Tibial nerve (tissue), 4 donors: ENCODE results near the gene PES1. TPM values are rescaled to one million over a fixed set of nuclear protein-coding genes. Genes with fewer than 3 reads are reported as not detected.
"Not testable (repeated sequence)": the region's sequence is repeated elsewhere in the genome, so short reads cannot be mapped to it uniquely, and the experiment has no call there.

ENCODE experiments used
- DNase-seq, 2 donors: peaks; one replicate each; pipeline ENCODE4 v3.0.0-alpha.2; 2019; ENCODE audit warnings: low spot score in 2 of 2
- H3K27ac ChIP-seq, 4 donors: fragments of 200-600 bp; sonication (generic) in 3 of 4; one replicate each; pipeline ENCODE4 v1.5.1; 2017 to 2019; ENCODE audit warnings: mild to moderate bottlenecking in 1 of 4
- H3K27me3 ChIP-seq, 2 donors: fragments of 200-600 bp; sonication (generic) in 1 of 2; one replicate each; pipeline versions ENCODE4 v1.5.1 to v1.6.0; 2017 to 2019
- H3K36me3 ChIP-seq, 3 donors: fragments of 200-600 bp; sonication (generic); one replicate each; pipeline ENCODE4 v1.5.1; 2018 to 2019
- H3K4me1 ChIP-seq, 4 donors: fragments of 200-600 bp; sonication (generic) in 3 of 4; one replicate each; pipeline ENCODE4 v1.5.1; 2017 to 2019
- H3K4me3 ChIP-seq, 4 donors: fragments of 200-600 bp; sonication (generic) in 3 of 4; one replicate each; pipeline ENCODE4 v1.5.1; 2017 to 2019; ENCODE audit warnings: mild to moderate bottlenecking in 1 of 4, moderate library complexity in 1 of 4
- H3K9me3 ChIP-seq, 4 donors: fragments of 200-600 bp; sonication (generic) in 3 of 4; one replicate each; pipeline ENCODE4 v1.5.1; 2017 to 2019
- EP300 ChIP-seq, 2 donors: sonication (generic); formaldehyde crosslinking; IDR thresholded peaks; one replicate each; pipeline ENCODE4 v1.6.1; 2017; ENCODE audit warnings: antibody characterized with exemption in 2 of 2, mild to moderate bottlenecking in 1 of 2
- POLR2A ChIP-seq, 2 donors: fragments of 450-650 bp; IDR thresholded peaks; one replicate each; pipeline ENCODE4 v1.6.1; 2017; ENCODE audit warnings: antibody characterized with exemption in 2 of 2, mild to moderate bottlenecking in 2 of 2, moderate library complexity in 2 of 2
- WGBS, 2 donors: methylation state at CpG; one replicate each; pipeline ENCODE4 v1.1.5; 2018; 5-methylcytosine and 5-hydroxymethylcytosine counted together
- total RNA-seq, 4 donors: library from RNA; depleted of rRNA; stranded (reverse); fragments of >200 nt; gene quantifications; one replicate each; pipeline ENCODE4 v1.1.0, GENCODE V29; 2016
- TF ChIP-seq, protein P1 (sequence below), 5 experiments: fragments of 200-600 bp in 3 of 5; fragments of 450-650 bp in 2 of 5; sonication (generic) in 3 of 5; IDR thresholded peaks; one replicate each; pipeline ENCODE4 v1.5.1; 2016 to 2019; ENCODE audit warnings: antibody characterized with exemption in 5 of 5, mild to moderate bottlenecking in 3 of 5, moderate library complexity in 2 of 5

The PES1 gene
- total RNA-seq, 4 donors from 2014 or later: 53.9 to 74.7 (median 70.3) TPM

DNA sequence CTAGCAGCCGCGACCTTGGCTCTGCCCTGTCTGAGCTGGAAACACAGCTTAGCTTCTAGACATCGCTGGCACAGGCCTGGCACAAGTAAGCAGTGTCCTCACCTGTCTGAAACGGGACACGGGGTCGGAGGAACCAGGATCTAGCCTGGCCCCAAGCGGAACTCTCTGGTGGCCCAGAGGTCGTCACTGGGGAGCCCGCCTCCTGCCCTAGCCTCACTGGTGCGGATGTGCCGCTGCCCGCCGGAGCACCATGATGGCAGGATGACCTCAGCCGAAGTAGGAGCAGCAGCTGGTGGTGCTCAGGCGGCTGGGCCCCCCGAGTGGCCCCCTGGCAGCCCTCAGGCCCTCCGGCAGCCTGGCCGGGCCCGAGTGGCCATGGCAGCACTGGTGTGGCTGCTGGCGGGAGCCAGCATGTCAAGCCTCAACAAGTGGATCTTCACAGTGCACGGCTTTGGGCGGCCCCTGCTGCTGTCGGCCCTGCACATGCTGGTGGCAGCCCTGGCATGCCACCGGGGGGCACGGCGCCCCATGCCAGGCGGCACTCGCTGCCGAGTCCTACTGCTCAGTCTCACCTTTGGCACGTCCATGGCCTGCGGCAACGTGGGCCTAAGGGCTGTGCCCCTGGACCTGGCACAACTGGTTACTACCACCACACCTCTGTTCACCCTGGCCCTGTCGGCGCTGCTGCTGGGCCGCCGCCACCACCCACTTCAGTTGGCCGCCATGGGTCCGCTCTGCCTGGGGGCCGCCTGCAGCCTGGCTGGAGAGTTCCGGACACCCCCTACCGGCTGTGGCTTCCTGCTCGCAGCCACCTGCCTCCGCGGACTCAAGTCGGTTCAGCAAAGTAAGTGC lies 44.7 kb upstream of the PES1 start:
- no peaks in the 10 kb centered on the region for H3K9me3 ChIP-seq
- H3K27me3 ChIP-seq: no peaks in the 10 kb centered on the region
- DNase-seq: no peak
- H3K27ac ChIP-seq: peak overlapping the region; percentile 86 to 97 (median 92)
- H3K4me1 ChIP-seq: peaks cover 0 to 40% (median 28%) of the 10 kb centered on the region in 4 donors
- peak overlapping the region; percentile 52 to 90 (median 58) for H3K4me3 ChIP-seq
- TF ChIP-seq, protein P1, sequence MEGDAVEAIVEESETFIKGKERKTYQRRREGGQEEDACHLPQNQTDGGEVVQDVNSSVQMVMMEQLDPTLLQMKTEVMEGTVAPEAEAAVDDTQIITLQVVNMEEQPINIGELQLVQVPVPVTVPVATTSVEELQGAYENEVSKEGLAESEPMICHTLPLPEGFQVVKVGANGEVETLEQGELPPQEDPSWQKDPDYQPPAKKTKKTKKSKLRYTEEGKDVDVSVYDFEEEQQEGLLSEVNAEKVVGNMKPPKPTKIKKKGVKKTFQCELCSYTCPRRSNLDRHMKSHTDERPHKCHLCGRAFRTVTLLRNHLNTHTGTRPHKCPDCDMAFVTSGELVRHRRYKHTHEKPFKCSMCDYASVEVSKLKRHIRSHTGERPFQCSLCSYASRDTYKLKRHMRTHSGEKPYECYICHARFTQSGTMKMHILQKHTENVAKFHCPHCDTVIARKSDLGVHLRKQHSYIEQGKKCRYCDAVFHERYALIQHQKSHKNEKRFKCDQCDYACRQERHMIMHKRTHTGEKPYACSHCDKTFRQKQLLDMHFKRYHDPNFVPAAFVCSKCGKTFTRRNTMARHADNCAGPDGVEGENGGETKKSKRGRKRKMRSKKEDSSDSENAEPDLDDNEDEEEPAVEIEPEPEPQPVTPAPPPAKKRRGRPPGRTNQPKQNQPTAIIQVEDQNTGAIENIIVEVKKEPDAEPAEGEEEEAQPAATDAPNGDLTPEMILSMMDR (IDR thresholded peaks at IDR 0.05): no peak
- TF ChIP-seq EP300 (IDR thresholded peaks at IDR 0.05) (no peak), POLR2A (IDR thresholded peaks at IDR 0.05) (no peak)
- no peaks in the 10 kb centered on the region for H3K36me3 ChIP-seq
- 48 to 58% methylated on average over 26 to 40 of the region's 45 CpGs for WGBS, 2 donors

DNA sequence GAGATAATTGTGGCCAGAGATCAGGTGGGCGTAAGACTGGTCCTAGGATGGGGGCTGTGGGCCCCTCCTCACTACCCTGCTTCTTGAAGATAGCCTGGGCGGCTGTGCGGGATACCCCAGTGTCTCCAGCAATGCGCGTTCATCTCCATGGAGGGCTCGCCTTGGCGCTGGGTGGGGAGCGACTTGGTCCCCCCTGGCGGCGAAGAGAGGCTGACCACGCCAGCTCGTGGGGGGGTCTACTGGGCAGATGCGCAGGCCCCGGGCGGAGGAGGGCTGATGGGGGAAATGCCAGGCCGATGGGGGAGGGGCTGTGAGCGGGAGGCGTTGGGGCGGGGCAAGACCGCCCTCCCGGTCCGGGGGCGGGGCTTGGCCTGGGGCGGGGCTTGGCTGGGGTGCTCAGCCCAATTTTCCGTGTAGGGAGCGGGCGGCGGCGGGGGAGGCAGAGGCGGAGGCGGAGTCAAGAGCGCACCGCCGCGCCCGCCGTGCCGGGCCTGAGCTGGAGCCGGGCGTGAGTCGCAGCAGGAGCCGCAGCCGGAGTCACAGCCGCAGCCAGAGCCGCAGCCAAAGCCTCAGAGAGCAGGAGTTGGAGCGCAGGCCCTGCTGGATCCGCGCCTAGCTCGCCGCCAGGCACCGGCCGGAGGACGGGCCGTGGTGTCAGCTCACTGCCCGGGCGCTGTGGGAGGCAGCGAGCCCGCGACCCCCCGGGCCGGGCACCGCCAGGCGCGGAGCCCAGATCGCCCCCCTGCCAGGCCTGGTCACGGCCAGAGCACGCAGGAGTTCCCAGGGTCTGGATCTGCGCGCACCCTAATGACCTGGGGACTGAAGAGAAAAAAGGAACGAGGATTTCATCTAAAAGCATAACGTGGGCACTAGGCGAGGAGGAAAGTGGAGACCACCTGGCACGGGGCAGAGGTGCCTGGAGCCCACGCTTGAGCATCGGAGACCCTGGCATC lies 43.8 kb upstream of the PES1 start, which contains the start of gene SLC35E4:
Gene SLC35E4, plus strand, starts transcription at position 509 of the 953 bp plus-strand sequence. CDS start 670 bp downstream, outside the sequence.
- DNase-seq: peak; percentile 93 to 96
- H3K27ac ChIP-seq: peak within 1 kb of the TSS; percentile 86 to 97 (median 92)
- no peaks in the 10 kb centered on the region for H3K27me3 ChIP-seq
- WGBS, 2 donors: 1% methylated on average over 52 to 67 of the region's 75 CpGs
- H3K36me3 ChIP-seq: no peaks in the 10 kb centered on the region
- no peaks in the 10 kb centered on the region for H3K9me3 ChIP-seq
- H3K4me1 ChIP-seq: peaks cover 0 to 40% (median 28%) of the 10 kb centered on the region in 4 donors
- peak within 1 kb of the TSS; percentile 52 to 90 (median 58) for H3K4me3 ChIP-seq
- TF ChIP-seq, protein P1 (IDR thresholded peaks at IDR 0.05): peak in 1 of 5 experiments; percentile 43
- TF ChIP-seq EP300 (IDR thresholded peaks at IDR 0.05): peak in 1 of 2 donors; percentile 49
- peak; percentile 32 to 68 for TF ChIP-seq POLR2A (IDR thresholded peaks at IDR 0.05)

DNA sequence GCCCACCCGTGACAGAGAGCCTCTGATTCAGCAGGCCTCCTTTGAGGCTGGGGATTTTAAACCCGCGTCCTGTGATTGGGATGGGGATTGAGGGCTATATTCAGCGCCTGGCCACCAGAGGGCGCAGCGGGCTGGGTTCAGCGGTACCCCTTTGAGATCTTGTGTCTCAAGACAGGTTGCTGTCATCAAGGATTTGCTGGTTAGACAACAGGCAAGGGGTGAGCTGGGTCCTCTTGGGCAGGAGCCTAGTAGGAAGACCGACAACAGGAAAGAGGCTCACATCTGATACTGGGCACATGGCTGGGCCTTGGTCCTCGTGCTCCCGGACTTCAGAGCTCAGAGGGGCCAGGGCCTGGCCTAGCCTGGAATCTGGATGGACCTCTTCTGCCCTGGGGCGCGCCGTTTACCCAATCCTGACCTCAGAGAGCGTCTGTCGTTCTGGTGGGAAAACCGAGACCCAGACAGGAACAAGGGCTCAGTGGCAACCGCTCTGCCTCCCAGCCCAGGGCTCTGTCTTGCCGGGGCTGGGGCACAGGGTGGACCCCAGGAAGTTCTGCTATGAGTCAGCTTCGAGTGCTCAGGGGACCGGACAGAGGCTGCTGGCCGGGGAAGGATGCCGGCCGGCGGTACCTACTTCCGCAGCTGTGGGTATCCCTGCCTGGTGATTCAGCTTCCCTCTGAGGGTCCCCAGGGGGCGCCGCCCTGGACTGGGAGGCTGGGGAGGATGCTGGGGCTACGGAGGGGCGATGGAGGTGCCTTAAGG lies 42.9 kb upstream of the PES1 start:
- Histone ChIP-seq H3K4me3 (peak overlapping the region; percentile 52 to 90 (median 58)), H3K4me1 (peaks cover 0 to 40% (median 28%) of the 10 kb centered on the region in 4 donors), H3K36me3 (no peaks in the 10 kb centered on the region), H3K27ac (peak overlapping the region; percentile 86 to 97 (median 92)), H3K9me3 (no peaks in the 10 kb centered on the region), H3K27me3 (no peaks in the 10 kb centered on the region)
- peak; percentile 74 to 86 for DNase-seq
- WGBS, 2 donors: 3 to 7% methylated on average over 14 to 22 of the region's 29 CpGs
- TF ChIP-seq EP300 (IDR thresholded peaks at IDR 0.05) (peak in 1 of 2 donors; percentile 40), POLR2A (IDR thresholded peaks at IDR 0.05) (no peak)
- TF ChIP-seq, protein P1 (IDR thresholded peaks at IDR 0.05): peak; percentile 95 to 97 (median 96)

DNA sequence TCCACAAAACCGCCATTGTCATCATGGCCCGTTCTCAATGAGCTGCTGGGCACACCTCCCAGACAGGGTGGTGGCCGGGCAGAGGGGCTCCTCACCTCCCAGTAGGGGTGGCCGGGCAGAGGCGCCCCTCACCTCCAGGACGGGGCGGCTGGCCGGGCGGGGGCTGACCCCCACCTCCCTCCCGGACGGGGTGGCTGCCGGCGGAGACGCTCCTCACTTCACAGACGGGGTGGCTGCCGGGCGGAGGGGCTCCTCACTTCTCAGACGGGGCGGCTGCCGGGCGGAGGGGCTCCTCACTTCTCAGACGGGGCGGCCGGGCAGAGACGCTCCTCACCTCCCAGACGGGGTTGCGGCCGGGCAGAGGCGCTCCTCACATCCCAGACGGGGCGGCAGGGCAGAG lies 39.8 kb upstream of the PES1 start:
- not testable (repeated sequence) for H3K9me3 ChIP-seq, H3K27me3 ChIP-seq, H3K4me3 ChIP-seq, H3K36me3 ChIP-seq, DNase-seq, H3K27ac ChIP-seq
- WGBS, 2 donors: 79 to 93% methylated on average over 2 to 8 of the region's 31 CpGs
- H3K4me1 ChIP-seq: peaks cover 0 to 28% (median 15%) of the 10 kb centered on the region in 4 donors

DNA sequence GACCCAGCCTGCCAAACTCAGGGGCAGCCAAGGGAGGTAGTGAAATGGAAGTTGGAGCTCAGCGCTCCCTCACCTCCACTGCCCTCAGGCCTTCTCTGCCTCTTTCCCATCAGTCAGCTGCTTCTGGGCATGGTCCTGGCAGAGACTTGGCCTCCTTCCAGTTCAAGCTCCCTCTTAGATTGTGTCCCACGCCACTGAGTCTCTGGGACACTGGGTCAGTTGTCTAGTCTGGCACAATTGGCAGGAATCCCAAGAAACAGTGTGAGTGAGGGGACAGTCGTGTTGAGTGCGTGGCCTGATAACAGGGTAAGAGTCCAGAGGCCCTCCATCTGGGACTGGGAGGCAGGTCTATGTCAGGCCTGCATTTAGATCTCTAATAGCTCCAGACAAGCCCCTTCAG lies 36.8 kb upstream of the PES1 start:
- Histone ChIP-seq H3K4me1 (peaks cover 0 to 4% (median 2%) of the 10 kb centered on the region in 4 donors), H3K27me3 (no peaks in the 10 kb centered on the region), H3K9me3 (no peaks in the 10 kb centered on the region), H3K27ac (no peak overlapping the region), H3K36me3 (peaks cover 0 to 17% (median 0%) of the 10 kb centered on the region in 3 donors), H3K4me3 (no peak overlapping the region)
- 48 to 60% methylated on average over 4 of the region's 4 CpGs for WGBS, 2 donors
- DNase-seq: no peak
- TF ChIP-seq, protein P1 (IDR thresholded peaks at IDR 0.05): no peak
- TF ChIP-seq POLR2A (IDR thresholded peaks at IDR 0.05) (no peak), EP300 (IDR thresholded peaks at IDR 0.05) (no peak)
